B cell (primary cell): Measurements from ENCODE around the gene ALPK3. TPM values are rescaled to one million over a fixed set of nuclear protein-coding genes. Genes with fewer than 3 reads are reported as not detected.

ENCODE experiments used
- ATAC-seq: fragments of 200-7000 bp; cut with Tn5 transposase; one replicate; pipeline ENCODE4 v1.10.0; 2021; ENCODE audit warnings: low read depth, mild to moderate bottlenecking, moderate number of reproducible peaks, moderate library complexity
- CTCF ChIA-PET: fragments of 350-600 bp; sonication (Branson Sonifier 250); formaldehyde crosslinking; loops from one replicate; lab custom pipeline; 2021; ENCODE audit warnings: antibody characterized with exemption, inconsistent platforms; lab: Charles Lee
- POLR2A ChIA-PET: fragments of 350-600 bp; sonication (Branson Sonifier 250); formaldehyde crosslinking; loops from one replicate; lab custom pipeline; 2021; ENCODE audit warnings: antibody characterized with exemption; lab: Charles Lee
- DNase-seq: peaks from one replicate; pipeline ENCODE4 v3.0.0; 2013
- H2AFZ ChIP-seq: 2 replicates; pipeline ENCODE4 v1.6.1; 2012; ENCODE audit warnings: mild to moderate bottlenecking, low read depth, low read length; ENCODE audit not compliant: insufficient read depth, poor library complexity, severe bottlenecking
- H3K27ac ChIP-seq, 2 donors: 1 replicate in 1 of 2; 2 replicates in 1 of 2; pipeline ENCODE4 v1.5.1; 2012 to 2013; ENCODE audit warnings: low read length in 2 of 2, mild to moderate bottlenecking in 2 of 2, moderate library complexity in 1 of 2
- H3K27me3 ChIP-seq, 4 experiments: fragments of 200-600 bp in 1 of 4; sonication (generic) in 1 of 4; replicated peaks in 1 of 4; 1 replicate in 2 of 4; 2 replicates in 2 of 4; pipeline versions ENCODE4 v1.6.1 to v1.7.0; 2013 to 2016; ENCODE audit warnings: low read length in 3 of 4, mild to moderate bottlenecking in 2 of 4, mixed read lengths in 1 of 4, moderate library complexity in 1 of 4; ENCODE audit not compliant: insufficient read depth in 4 of 4, control insufficient read depth in 3 of 4; ENCODE audit errors: control extremely low read depth in 1 of 4
- H3K36me3 ChIP-seq, 2 experiments: replicated peaks in 1 of 2; 1 replicate in 1 of 2; 2 replicates in 1 of 2; pipeline versions ENCODE4 v1.6.1 to v1.7.1; 2013; ENCODE audit warnings: low read length in 1 of 2; ENCODE audit not compliant: insufficient read depth in 2 of 2, control insufficient read depth in 1 of 2; ENCODE audit errors: control extremely low read depth in 1 of 2, extremely low read depth in 1 of 2
- H3K4me1 ChIP-seq, 2 donors: fragments of 200-600 bp in 1 of 2; sonication (generic) in 1 of 2; 1 replicate in 1 of 2; 2 replicates in 1 of 2; pipeline versions ENCODE4 v1.5.1 to v1.6.1; 2013 to 2017; ENCODE audit warnings: low read length in 2 of 2; ENCODE audit not compliant: control insufficient read depth in 2 of 2, insufficient read depth in 2 of 2
- H3K4me2 ChIP-seq: replicated peaks from 2 replicates; pipeline ENCODE3; 2012; ENCODE audit warnings: mild to moderate bottlenecking, low read depth, low read length; ENCODE audit not compliant: poor library complexity, severe bottlenecking
- H3K4me3 ChIP-seq, 5 experiments: fragments of 200-600 bp in 1 of 5; sonication (generic) in 1 of 5; 1 replicate in 3 of 5; 2 replicates in 2 of 5; pipeline versions ENCODE4 v1.5.1 to v1.7.0; 2011 to 2016; ENCODE audit warnings: low read length in 4 of 5, mild to moderate bottlenecking in 4 of 5, low read depth in 2 of 5, control low read depth in 1 of 5, moderate library complexity in 1 of 5; ENCODE audit not compliant: insufficient read depth in 1 of 5; ENCODE audit errors: control extremely low read depth in 1 of 5, extremely low read depth in 1 of 5
- H3K79me2 ChIP-seq: fragments of 200-600 bp; sonication (generic); one replicate; pipeline ENCODE4 v1.6.0; 2016; ENCODE audit warnings: low read length; ENCODE audit not compliant: control insufficient read depth, insufficient read depth
- H3K9ac ChIP-seq: fragments of 200-600 bp; sonication (generic); 2 replicates; pipeline ENCODE4 v1.6.1; 2017; ENCODE audit warnings: mild to moderate bottlenecking, low read length, moderate library complexity
- H3K9me3 ChIP-seq, 3 donors: one replicate each; pipeline versions ENCODE4 v1.6.1 to v1.7.1; 2013; ENCODE audit warnings: low read length in 2 of 3; ENCODE audit not compliant: control insufficient read depth in 2 of 3, insufficient read depth in 1 of 3; ENCODE audit errors: control extremely low read depth in 1 of 3
- H4K20me1 ChIP-seq: 2 replicates; pipeline ENCODE4 v1.6.0; 2012; ENCODE audit warnings: mild to moderate bottlenecking, low read length; ENCODE audit not compliant: insufficient read depth, control insufficient read depth, poor library complexity, severe bottlenecking
- H3K27ac Mint-ChIP-seq: one replicate; pipeline ENCODE4 v1.8.0; 2021; ENCODE audit warnings: mixed read lengths
- H3K27me3 Mint-ChIP-seq: one replicate; pipeline ENCODE4 v1.8.0; 2021; ENCODE audit warnings: mixed read lengths
- H3K4me1 Mint-ChIP-seq: one replicate; pipeline ENCODE4 v1.8.0; 2021; ENCODE audit warnings: mixed read lengths
- H3K4me3 Mint-ChIP-seq: one replicate; pipeline ENCODE4 v1.8.0; 2021; ENCODE audit warnings: mixed read lengths
- H3K9me3 Mint-ChIP-seq: one replicate; pipeline ENCODE4 v1.8.0; 2022; ENCODE audit warnings: mixed read lengths; ENCODE audit not compliant: insufficient read depth
- EZH2 ChIP-seq: IDR thresholded peaks from 2 replicates; pipeline ENCODE4 v1.6.1; 2012; ENCODE audit warnings: borderline replicate concordance, low read depth, mild to moderate bottlenecking, moderate library complexity, low read length; ENCODE audit not compliant: insufficient read depth, poor library complexity, severe bottlenecking
- WGBS: methylation state at CpG from one replicate; pipeline ENCODE4 v1.1.5; 2013; ENCODE audit warnings: missing lambda C conversion rate; ENCODE audit not compliant: insufficient coverage; 5-methylcytosine and 5-hydroxymethylcytosine counted together
- intact Hi-C: fragments of 100-400 bp; cut with micrococcal nuclease; formaldehyde crosslinking; loops from one replicate; pipeline ENCODE4 v1.10.0; 2022
- polyA plus RNA-seq: library from polyadenylated mRNA; depleted of rRNA; stranded (reverse); fragments of >200 nt; gene quantifications from 2 replicates; pipeline ENCODE4 v1.2.3, GENCODE V29; 2012
- total RNA-seq, 2 donors: library from RNA; stranded (reverse); fragments of 120-200 nt in 1 of 2; gene quantifications; 1 replicate in 1 of 2; 2 replicates in 1 of 2; pipeline versions ENCODE4 v1.2.3 to v1.2.4, GENCODE V29; 2013 to 2022
- TF ChIP-seq, protein P1 (sequence below): fragments of 200-600 bp; IDR thresholded peaks from one replicate; pipeline ENCODE4 v1.8.0; 2022; ENCODE audit warnings: antibody characterized with exemption, mild to moderate bottlenecking

The ALPK3 gene
- total and polyA plus RNA-seq, 2 donors (not counting 1 experiment from before 2014, with no cell fraction given) = 0.07 to 0.15 TPM

DNA sequence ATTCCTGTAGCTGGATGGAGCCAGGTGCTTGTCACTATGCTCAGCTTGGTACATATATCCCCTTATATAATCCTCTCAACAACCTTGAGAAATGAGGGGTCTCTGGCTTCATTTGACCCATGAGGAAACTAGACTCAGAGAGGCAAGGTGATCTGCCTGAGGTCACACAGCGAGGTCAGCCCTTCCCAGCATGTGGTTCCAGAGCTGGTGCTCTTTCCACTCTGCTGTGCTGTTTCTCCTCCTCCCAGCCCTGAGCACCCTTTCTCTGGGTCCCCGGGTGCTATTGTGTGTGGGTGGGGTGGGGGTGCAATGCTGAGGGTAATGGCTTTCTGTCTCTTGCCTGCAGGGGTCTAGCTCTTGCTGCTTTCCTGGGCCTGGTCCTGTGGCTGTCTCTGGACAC lies 86.6 kb downstream of the ALPK3 start:
- Mint-ChIP-seq H3K4me1 (no peaks in the 10 kb centered on the region), H3K27ac (no peak overlapping the region), H3K27me3 (peaks cover 8% of the 10 kb centered on the region), H3K9me3 (peaks cover 5% of the 10 kb centered on the region), H3K4me3 (no peak overlapping the region)
- intact Hi-C loops = no loop called here
- CTCF ChIA-PET = no interaction called here
- no peak overlapping the region for H3K27ac ChIP-seq
- no peak overlapping the region for H3K4me2 ChIP-seq
- H3K79me2 ChIP-seq = no peaks in the 10 kb centered on the region
- H3K36me3 ChIP-seq = no peaks in the 10 kb centered on the region
- no peak overlapping the region for H3K9ac ChIP-seq
- 87% methylated on average over 1 of the region's 2 CpGs for WGBS
- DNase-seq = no peak
- ATAC-seq = no peak
- H2AFZ ChIP-seq = no peak overlapping the region
- POLR2A ChIA-PET = no interaction called here
- peaks cover 0 to 16% (median 0%) of the 10 kb centered on the region in 3 donors for H3K9me3 ChIP-seq
- H3K27me3 ChIP-seq = peaks cover 0 to under 1% (median 0%) of the 10 kb centered on the region in 4 experiments
- no peaks in the 10 kb centered on the region for H3K4me1 ChIP-seq
- H4K20me1 ChIP-seq = no peaks in the 10 kb centered on the region
- TF ChIP-seq, protein P1, sequence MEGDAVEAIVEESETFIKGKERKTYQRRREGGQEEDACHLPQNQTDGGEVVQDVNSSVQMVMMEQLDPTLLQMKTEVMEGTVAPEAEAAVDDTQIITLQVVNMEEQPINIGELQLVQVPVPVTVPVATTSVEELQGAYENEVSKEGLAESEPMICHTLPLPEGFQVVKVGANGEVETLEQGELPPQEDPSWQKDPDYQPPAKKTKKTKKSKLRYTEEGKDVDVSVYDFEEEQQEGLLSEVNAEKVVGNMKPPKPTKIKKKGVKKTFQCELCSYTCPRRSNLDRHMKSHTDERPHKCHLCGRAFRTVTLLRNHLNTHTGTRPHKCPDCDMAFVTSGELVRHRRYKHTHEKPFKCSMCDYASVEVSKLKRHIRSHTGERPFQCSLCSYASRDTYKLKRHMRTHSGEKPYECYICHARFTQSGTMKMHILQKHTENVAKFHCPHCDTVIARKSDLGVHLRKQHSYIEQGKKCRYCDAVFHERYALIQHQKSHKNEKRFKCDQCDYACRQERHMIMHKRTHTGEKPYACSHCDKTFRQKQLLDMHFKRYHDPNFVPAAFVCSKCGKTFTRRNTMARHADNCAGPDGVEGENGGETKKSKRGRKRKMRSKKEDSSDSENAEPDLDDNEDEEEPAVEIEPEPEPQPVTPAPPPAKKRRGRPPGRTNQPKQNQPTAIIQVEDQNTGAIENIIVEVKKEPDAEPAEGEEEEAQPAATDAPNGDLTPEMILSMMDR = no peak
- H3K4me3 ChIP-seq = no peak overlapping the region

DNA sequence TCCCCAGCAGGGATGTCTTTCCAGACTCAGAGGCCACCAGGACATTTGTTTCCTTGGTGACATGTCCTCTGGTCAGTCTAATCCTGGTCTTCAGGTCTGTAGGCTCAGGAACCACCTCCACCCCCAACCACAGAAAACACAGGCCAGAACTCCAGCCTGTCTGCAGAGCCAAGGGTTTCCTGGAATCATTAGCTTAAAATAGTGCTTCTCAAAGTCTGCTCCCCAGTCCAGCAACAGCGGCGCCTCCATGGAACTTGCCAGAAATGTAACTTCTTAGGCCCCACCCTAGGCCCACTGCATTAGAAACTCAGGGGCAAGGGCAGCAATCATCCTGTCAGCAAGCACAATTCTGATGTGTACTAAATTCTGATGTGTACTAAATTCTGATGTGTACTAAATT lies 87.3 kb downstream of the ALPK3 start:
- H3K4me3 ChIP-seq = no peak overlapping the region
- H3K79me2 ChIP-seq = no peaks in the 10 kb centered on the region
- no peak overlapping the region for H3K4me2 ChIP-seq
- Mint-ChIP-seq H3K9me3 (peaks cover 2% of the 10 kb centered on the region), H3K27me3 (peaks cover 4% of the 10 kb centered on the region), H3K27ac (no peak overlapping the region), H3K4me3 (no peak overlapping the region), H3K4me1 (no peaks in the 10 kb centered on the region)
- no peak overlapping the region for H2AFZ ChIP-seq
- no peaks in the 10 kb centered on the region for H3K4me1 ChIP-seq
- ATAC-seq = no peak
- H3K9ac ChIP-seq = no peak overlapping the region
- no peak for DNase-seq
- no peaks in the 10 kb centered on the region for H3K36me3 ChIP-seq
- H3K27ac ChIP-seq = no peak overlapping the region
- peaks cover 0 to 16% (median 0%) of the 10 kb centered on the region in 3 donors for H3K9me3 ChIP-seq
- intact Hi-C loops = no loop called here
- H4K20me1 ChIP-seq = no peaks in the 10 kb centered on the region
- POLR2A ChIA-PET = no interaction called here
- no peaks in the 10 kb centered on the region for H3K27me3 ChIP-seq
- WGBS = 100% methylated on average over 2 of the region's 2 CpGs
- TF ChIP-seq, protein P1 = no peak
- no peak for TF ChIP-seq EZH2
- CTCF ChIA-PET = no interaction called here
